SHP77 treated with DMSO at 0.1 percent for 48 hours (cell line): ENCODE measurements around the gene ZBTB45.
A peak's percentile ranks its signal among the peaks of the same experiment; 100 is the strongest.
"Not testable (repeated sequence)": the region's sequence is repeated elsewhere in the genome, so short reads cannot be mapped to it uniquely, and the experiment has no call there.

Source experiments
- DNase-seq: peaks from one replicate; lab custom pipeline; 2025; lab: John Stamatoyannopoulos, UW

Gene ZBTB45

GRCh38 chr19:58474997-58475713 lies 44.5 kb downstream of the ZBTB45 start:
- DNase-seq, result no peak

- DNase-seq, result no peak
Measured at GRCh38 chr19:58474291-58474996, 45.2 kb downstream of the ZBTB45 start.

GRCh38 chr19:58473775-58474174 lies 45.8 kb downstream of the ZBTB45 start:
- no peak for DNase-seq

- DNase-seq, result no peak
Measured at GRCh38 chr19:58471736-58472135, 47.9 kb downstream of the ZBTB45 start.

GRCh38 chr19:58470837-58471543 lies 48.6 kb downstream of the ZBTB45 start:
- not testable (repeated sequence) for DNase-seq

- no peak for DNase-seq
Measured at GRCh38 chr19:58469241-58470013, 50.2 kb downstream of the ZBTB45 start.

GRCh38 chr19:58468216-58468839 lies 51.3 kb downstream of the ZBTB45 start:
- DNase-seq, result no peak

GRCh38 chr19:58466760-58467589 lies 52.6 kb downstream of the ZBTB45 start, which contains the start of gene ZNF324:
ZNF324 (plus strand) TSS chr19:58467080; CDS start chr19:58469186, 2,106 bp downstream.
- peak; percentile 91 for DNase-seq

GRCh38 chr19:58466089-58466759 lies 53.4 kb downstream of the ZBTB45 start:
- DNase-seq, result no peak
